Measurements from ENCODE around the gene GPR62. TPM values are rescaled to one million over a fixed set of nuclear protein-coding genes. Genes with fewer than 3 reads are reported as not detected.

Gene GPR62
- total and polyA plus RNA-seq, 2 experiments from 2014 or later, result 0.10 to 0.38 TPM

GRCh38 chr3:51961602-51962569 is 6.7 kb downstream of the GPR62 start (continued):
- TF ChIP-seq ETS1 (IDR thresholded peaks at IDR 0.05), result no peak
- no peak for TF ChIP-seq ZNF331 (CRISPR knock-in tag; IDR thresholded peaks at IDR 0.05; ENCODE audit: low read depth)
- no peak for TF ChIP-seq JUNB (IDR thresholded peaks at IDR 0.05; ENCODE audit: unreplicated experiment)
- TF ChIP-seq REST (IDR thresholded peaks at IDR 0.05; ENCODE audit: unreplicated experiment), result no peak
- TF ChIP-seq CTCF (conservative IDR thresholded peaks at IDR 0.05; ENCODE audit: low read depth in 2 of 2), result no peak
- no peak for TF ChIP-seq ZNF114 (CRISPR knock-in tag; IDR thresholded peaks at IDR 0.05)
- no peak for TF ChIP-seq CREB1 (CRISPR knock-in tag; IDR thresholded peaks at IDR 0.05; ENCODE audit: low read depth)

- no peaks in the 10 kb centered on the region for H3K36me3 ChIP-seq (ENCODE audit: insufficient read depth)
- H3K79me2 ChIP-seq (replicated peaks; ENCODE audit: insufficient read depth), result no peaks in the 10 kb centered on the region
- H3K27ac ChIP-seq (ENCODE audit: low read depth), result no peak overlapping the region
- ATAC-seq (no peak), DNase-seq (ENCODE audit: low spot score) (no peak)
- H3K27me3 ChIP-seq (ENCODE audit: insufficient read depth), result peaks cover 9% of the 10 kb centered on the region; the same call in 1 of the 2 replicates
- H3K4me3 ChIP-seq, result no peak overlapping the region
- 0 out of 2 replicates have a peak, but pooled peaks cover 2% of the 10 kb centered on the region for H3F3A ChIP-seq (replicated peaks; ENCODE audit: low read depth)
- H3K4me2 ChIP-seq, result no peak overlapping the region
- Mint-ChIP-seq H3K4me1 (peaks cover 34% of the 10 kb centered on the region), H3K27ac (no peak overlapping the region), H3K27me3 (ENCODE audit: insufficient read depth, low read depth, poor library complexity) (peaks cover 33% of the 10 kb centered on the region), H3K9me3 (no peaks in the 10 kb centered on the region; the same call in 2 of the 3 replicates), H3K36me3 (ENCODE audit: low read depth) (peaks cover 7% of the 10 kb centered on the region; the same call in 2 of the 3 replicates), H3K4me3 (no peak overlapping the region)
- no peaks in the 10 kb centered on the region for H3K9me2 ChIP-seq (ENCODE audit: insufficient read depth)
- H3K4me1 ChIP-seq (ENCODE audit: insufficient read depth), result peaks cover 21% of the 10 kb centered on the region; the same call in 1 of the 2 replicates
- no peak overlapping the region for H2AFZ ChIP-seq
- no peaks in the 10 kb centered on the region for H4K20me1 ChIP-seq (replicated peaks; ENCODE audit: insufficient read depth)
- TF ChIP-seq POLR2AphosphoS5 (IDR thresholded peaks at IDR 0.05; ENCODE audit: low read depth) (no peak), CREB1 (CRISPR knock-in tag; IDR thresholded peaks at IDR 0.05; ENCODE audit: low read depth) (no peak), EZH2phosphoT487 (IDR thresholded peaks at IDR 0.05; ENCODE audit: unreplicated experiment) (no peak), ZNF331 (CRISPR knock-in tag; IDR thresholded peaks at IDR 0.05; ENCODE audit: low read depth) (no peak), NANOG (IDR thresholded peaks at IDR 0.05; ENCODE audit: borderline replicate concordance) (no peak)
Observed at GRCh38 chr3:51962854-51963530, 7.8 kb downstream of the GPR62 start.
